ENCODE data around the gene STK39. TPM values are rescaled to one million over a fixed set of nuclear protein-coding genes. Genes with fewer than 3 reads are reported as not detected.

The STK39 gene
- total RNA-seq, 3 donors from 2014 or later: 16.4 to 22.9 (median 19.2) TPM

GRCh38 chr2:168181825-168182224 lies 65.6 kb downstream of the STK39 start:
- DNase-seq (ENCODE audit: low spot score in 2 of 2): no peak
- Histone ChIP-seq H3K27ac (no peak overlapping the region), H3K4me1 (no peaks in the 10 kb centered on the region), H3K36me3 (no peaks in the 10 kb centered on the region), H3K4me3 (no peak overlapping the region), H3K9me3 (no peaks in the 10 kb centered on the region), H3K27me3 (no peaks in the 10 kb centered on the region)
- intact Hi-C loops (cut with DNase I; ENCODE audit: low total_unique reads): no loop called here
- TF ChIP-seq, protein P1, sequence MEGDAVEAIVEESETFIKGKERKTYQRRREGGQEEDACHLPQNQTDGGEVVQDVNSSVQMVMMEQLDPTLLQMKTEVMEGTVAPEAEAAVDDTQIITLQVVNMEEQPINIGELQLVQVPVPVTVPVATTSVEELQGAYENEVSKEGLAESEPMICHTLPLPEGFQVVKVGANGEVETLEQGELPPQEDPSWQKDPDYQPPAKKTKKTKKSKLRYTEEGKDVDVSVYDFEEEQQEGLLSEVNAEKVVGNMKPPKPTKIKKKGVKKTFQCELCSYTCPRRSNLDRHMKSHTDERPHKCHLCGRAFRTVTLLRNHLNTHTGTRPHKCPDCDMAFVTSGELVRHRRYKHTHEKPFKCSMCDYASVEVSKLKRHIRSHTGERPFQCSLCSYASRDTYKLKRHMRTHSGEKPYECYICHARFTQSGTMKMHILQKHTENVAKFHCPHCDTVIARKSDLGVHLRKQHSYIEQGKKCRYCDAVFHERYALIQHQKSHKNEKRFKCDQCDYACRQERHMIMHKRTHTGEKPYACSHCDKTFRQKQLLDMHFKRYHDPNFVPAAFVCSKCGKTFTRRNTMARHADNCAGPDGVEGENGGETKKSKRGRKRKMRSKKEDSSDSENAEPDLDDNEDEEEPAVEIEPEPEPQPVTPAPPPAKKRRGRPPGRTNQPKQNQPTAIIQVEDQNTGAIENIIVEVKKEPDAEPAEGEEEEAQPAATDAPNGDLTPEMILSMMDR (IDR thresholded peaks at IDR 0.05): no peak
- TF ChIP-seq POLR2A (IDR thresholded peaks at IDR 0.05) (no peak), POLR2AphosphoS5 (IDR thresholded peaks at IDR 0.05) (no peak)

DNA sequence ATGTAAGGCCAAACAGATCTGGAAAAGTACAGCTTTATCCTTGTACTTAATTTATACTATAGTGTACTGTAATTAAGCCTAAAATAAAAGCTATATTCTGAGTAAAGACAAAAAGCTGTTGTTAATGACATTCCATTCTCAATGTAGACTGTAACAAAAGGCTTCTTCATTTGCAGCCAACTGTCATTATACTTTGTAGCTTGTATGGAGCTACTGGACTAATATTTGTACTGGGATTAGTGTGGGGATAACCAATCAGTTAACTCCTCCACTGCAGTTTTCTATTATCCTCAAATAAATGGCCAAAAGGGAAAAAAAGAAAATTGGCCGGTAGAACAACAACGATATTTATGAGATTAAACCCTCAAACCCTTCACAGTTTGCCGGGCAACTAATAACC lies 66.5 kb downstream of the STK39 start:
- no peak overlapping the region for H3K4me3 ChIP-seq
- no peaks in the 10 kb centered on the region for H3K36me3 ChIP-seq
- H3K27ac ChIP-seq: no peak overlapping the region
- no peaks in the 10 kb centered on the region for H3K4me1 ChIP-seq
- TF ChIP-seq POLR2AphosphoS5 (IDR thresholded peaks at IDR 0.05): no peak
- TF ChIP-seq POLR2A (IDR thresholded peaks at IDR 0.05): no peak
- TF ChIP-seq, protein P1 (IDR thresholded peaks at IDR 0.05): no peak
- intact Hi-C loops (cut with DNase I; ENCODE audit: low total_unique reads): no loop called here
- DNase-seq (ENCODE audit: low spot score in 2 of 2): no peak
- H3K9me3 ChIP-seq: no peaks in the 10 kb centered on the region
- no peaks in the 10 kb centered on the region for H3K27me3 ChIP-seq

GRCh38 chr2:168180483-168180882 lies 66.9 kb downstream of the STK39 start:
- DNase-seq (ENCODE audit: low spot score in 2 of 2): no peak
- Histone ChIP-seq H3K4me3 (no peak overlapping the region), H3K9me3 (no peaks in the 10 kb centered on the region), H3K36me3 (no peaks in the 10 kb centered on the region), H3K4me1 (no peaks in the 10 kb centered on the region), H3K27me3 (no peaks in the 10 kb centered on the region), H3K27ac (no peak overlapping the region)
- TF ChIP-seq POLR2AphosphoS5 (IDR thresholded peaks at IDR 0.05): no peak
- TF ChIP-seq, protein P1 (IDR thresholded peaks at IDR 0.05): no peak
- intact Hi-C loops (cut with DNase I; ENCODE audit: low total_unique reads): no loop called here

GRCh38 chr2:168179592-168179991 lies 67.8 kb downstream of the STK39 start:
- intact Hi-C loops (cut with DNase I; ENCODE audit: low total_unique reads): no loop called here
- H3K27ac ChIP-seq: no peak overlapping the region
- H3K4me3 ChIP-seq: no peak overlapping the region
- no peaks in the 10 kb centered on the region for H3K36me3 ChIP-seq
- TF ChIP-seq, protein P1 (IDR thresholded peaks at IDR 0.05): no peak
- TF ChIP-seq POLR2A (IDR thresholded peaks at IDR 0.05): no peak
- no peak for TF ChIP-seq POLR2AphosphoS5 (IDR thresholded peaks at IDR 0.05)
- no peak for DNase-seq (ENCODE audit: low spot score in 2 of 2)
- no peaks in the 10 kb centered on the region for H3K9me3 ChIP-seq
- H3K4me1 ChIP-seq: no peaks in the 10 kb centered on the region
- no peaks in the 10 kb centered on the region for H3K27me3 ChIP-seq

GRCh38 chr2:168178520-168179324 lies 68.7 kb downstream of the STK39 start:
- no peaks in the 10 kb centered on the region for H3K36me3 ChIP-seq
- no peaks in the 10 kb centered on the region for H3K4me1 ChIP-seq
- no peak overlapping the region for H3K4me3 ChIP-seq
- no peaks in the 10 kb centered on the region for H3K27me3 ChIP-seq
- no peak overlapping the region for H3K27ac ChIP-seq
- intact Hi-C loops (cut with DNase I; ENCODE audit: low total_unique reads): no loop called here
- H3K9me3 ChIP-seq: no peaks in the 10 kb centered on the region
- no peak for TF ChIP-seq POLR2AphosphoS5 (IDR thresholded peaks at IDR 0.05)
- TF ChIP-seq, protein P1 (IDR thresholded peaks at IDR 0.05): no peak
- no peak for TF ChIP-seq POLR2A (IDR thresholded peaks at IDR 0.05)
- DNase-seq (ENCODE audit: low spot score in 2 of 2): no peak
